Measurements from ENCODE around the gene TPRA1. TPM values are rescaled to one million over a fixed set of nuclear protein-coding genes. Genes with fewer than 3 reads are reported as not detected.

TPRA1 gene
- total and polyA plus RNA-seq, 9 of the 15 experiments (the other 6 are each of a cell fraction or from before 2014, with no cell fraction given), result 0.66 to 21.5 (median 11.1) TPM

DNA sequence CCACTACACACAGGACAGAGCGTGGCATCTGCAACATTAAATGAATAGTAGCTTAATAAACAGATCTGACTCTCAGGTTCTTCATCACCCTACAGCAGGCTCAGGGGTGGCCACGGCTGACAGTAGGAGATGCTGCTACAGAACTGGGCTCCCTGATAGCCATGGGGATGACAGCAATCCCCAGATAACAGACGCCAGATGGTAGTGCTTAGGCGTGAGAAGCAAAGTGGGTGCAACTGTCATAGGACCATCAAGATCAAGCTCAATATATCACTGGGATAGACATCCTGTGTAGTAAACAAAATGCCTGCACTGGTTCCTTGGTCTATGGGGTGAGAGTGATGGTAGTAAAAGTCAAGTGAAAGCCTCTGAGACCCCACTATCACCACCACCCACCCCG is 2.6 kb upstream of the TPRA1 start:
- Histone ChIP-seq H3K4me3 (no peak overlapping the region), H2AFZ (ENCODE audit: low read depth, low read length) (no peak overlapping the region), H3K27ac (ENCODE audit: extremely low read depth, low read depth, low read length) (no peak overlapping the region), H3K36me3 (ENCODE audit: control insufficient read depth, insufficient read depth, low read length) (no peaks in the 10 kb centered on the region), H3K27me3 (ENCODE audit: control insufficient read depth in 2 of 2, insufficient read depth in 2 of 2, low read length in 2 of 2) (no peaks in the 10 kb centered on the region), H4K20me1 (replicated peaks; ENCODE audit: control insufficient read depth, insufficient read depth, low read length) (no peaks in the 10 kb centered on the region; the same call in 1 of the 2 replicates), H3K4me2 (ENCODE audit: insufficient read depth, low read length) (peak overlapping the region; percentile 46; the same call in 1 of the 2 replicates), H3K9me3 (replicated peaks; ENCODE audit: control insufficient read depth, insufficient read depth, low read depth, low read length) (no peaks in the 10 kb centered on the region), H3K79me2 (ENCODE audit: control insufficient read depth, insufficient read depth, low read length) (peaks cover 29% of the 10 kb centered on the region), H3K9me1 (ENCODE audit: control insufficient read depth, insufficient read depth, low read length) (no peaks in the 10 kb centered on the region), H3K4me1 (replicated peaks in 1 of 2; ENCODE audit: control insufficient read depth in 2 of 2, insufficient read depth in 2 of 2, low read length in 2 of 2) (peaks cover 46 to 56% of the 10 kb centered on the region in 2 experiments; a peak in 4 of 5 replicates), H3K9ac (ENCODE audit: insufficient read depth in 1 of 2, low read depth in 2 of 2, low read length in 2 of 2) (no peak overlapping the region)
- in situ Hi-C loops (cut with MboI), result no loop called here
- CTCF ChIA-PET (ENCODE audit: low intra/inter-chr PET ratio), result no interaction called here
- no TSS peak for BruUV-seq (replicated peaks)
- FAIRE-seq (no peak), DNase-seq (ENCODE audit: extremely low read depth in 1 of 4, low spot score in 3 of 4) (peak; percentile 29 to 50 (median 38)), ATAC-seq (no peak)
- POLR2A ChIA-PET, result no interaction called here
- intact Hi-C loops (cut with micrococcal nuclease), result no loop called here
- WGBS (ENCODE audit: insufficient coverage, low coverage, missing lambda C conversion rate), result 38% methylated on average over 4 of the region's 5 CpGs
- no peak for TF ChIP-seq GATAD2A (IDR thresholded peaks at IDR 0.05)
- TF ChIP-seq, protein P1, sequence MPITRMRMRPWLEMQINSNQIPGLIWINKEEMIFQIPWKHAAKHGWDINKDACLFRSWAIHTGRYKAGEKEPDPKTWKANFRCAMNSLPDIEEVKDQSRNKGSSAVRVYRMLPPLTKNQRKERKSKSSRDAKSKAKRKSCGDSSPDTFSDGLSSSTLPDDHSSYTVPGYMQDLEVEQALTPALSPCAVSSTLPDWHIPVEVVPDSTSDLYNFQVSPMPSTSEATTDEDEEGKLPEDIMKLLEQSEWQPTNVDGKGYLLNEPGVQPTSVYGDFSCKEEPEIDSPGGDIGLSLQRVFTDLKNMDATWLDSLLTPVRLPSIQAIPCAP (CRISPR knock-in tag; IDR thresholded peaks at IDR 0.05; ENCODE audit: borderline replicate concordance), result no peak
- TF ChIP-seq ZNF23 (CRISPR knock-in tag; IDR thresholded peaks at IDR 0.05), result no peak
- TF ChIP-seq, protein P2, sequence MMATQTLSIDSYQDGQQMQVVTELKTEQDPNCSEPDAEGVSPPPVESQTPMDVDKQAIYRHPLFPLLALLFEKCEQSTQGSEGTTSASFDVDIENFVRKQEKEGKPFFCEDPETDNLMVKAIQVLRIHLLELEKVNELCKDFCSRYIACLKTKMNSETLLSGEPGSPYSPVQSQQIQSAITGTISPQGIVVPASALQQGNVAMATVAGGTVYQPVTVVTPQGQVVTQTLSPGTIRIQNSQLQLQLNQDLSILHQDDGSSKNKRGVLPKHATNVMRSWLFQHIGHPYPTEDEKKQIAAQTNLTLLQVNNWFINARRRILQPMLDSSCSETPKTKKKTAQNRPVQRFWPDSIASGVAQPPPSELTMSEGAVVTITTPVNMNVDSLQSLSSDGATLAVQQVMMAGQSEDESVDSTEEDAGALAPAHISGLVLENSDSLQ (IDR thresholded peaks at IDR 0.05), result peak; percentile 53; the same call in 1 of the 2 replicates
- TF ChIP-seq TCF3 (CRISPR knock-in tag; IDR thresholded peaks at IDR 0.05), result peak; percentile 62
- TF ChIP-seq FOXA1 (IDR thresholded peaks at IDR 0.05; ENCODE audit: borderline replicate concordance), result no peak
- no peak for TF ChIP-seq ETV6 (IDR thresholded peaks at IDR 0.05; ENCODE audit: borderline replicate concordance in 1 of 2, low read depth in 2 of 2, low read length in 1 of 2)
- TF ChIP-seq ETV6 (CRISPR knock-in tag; IDR thresholded peaks at IDR 0.05; ENCODE audit: borderline replicate concordance), result no peak
- TF ChIP-seq NR4A1 (CRISPR knock-in tag; IDR thresholded peaks at IDR 0.05), result no peak
- TF ChIP-seq NR4A1 (tag; IDR thresholded peaks at IDR 0.05), result no peak
- TF ChIP-seq, protein P3, sequence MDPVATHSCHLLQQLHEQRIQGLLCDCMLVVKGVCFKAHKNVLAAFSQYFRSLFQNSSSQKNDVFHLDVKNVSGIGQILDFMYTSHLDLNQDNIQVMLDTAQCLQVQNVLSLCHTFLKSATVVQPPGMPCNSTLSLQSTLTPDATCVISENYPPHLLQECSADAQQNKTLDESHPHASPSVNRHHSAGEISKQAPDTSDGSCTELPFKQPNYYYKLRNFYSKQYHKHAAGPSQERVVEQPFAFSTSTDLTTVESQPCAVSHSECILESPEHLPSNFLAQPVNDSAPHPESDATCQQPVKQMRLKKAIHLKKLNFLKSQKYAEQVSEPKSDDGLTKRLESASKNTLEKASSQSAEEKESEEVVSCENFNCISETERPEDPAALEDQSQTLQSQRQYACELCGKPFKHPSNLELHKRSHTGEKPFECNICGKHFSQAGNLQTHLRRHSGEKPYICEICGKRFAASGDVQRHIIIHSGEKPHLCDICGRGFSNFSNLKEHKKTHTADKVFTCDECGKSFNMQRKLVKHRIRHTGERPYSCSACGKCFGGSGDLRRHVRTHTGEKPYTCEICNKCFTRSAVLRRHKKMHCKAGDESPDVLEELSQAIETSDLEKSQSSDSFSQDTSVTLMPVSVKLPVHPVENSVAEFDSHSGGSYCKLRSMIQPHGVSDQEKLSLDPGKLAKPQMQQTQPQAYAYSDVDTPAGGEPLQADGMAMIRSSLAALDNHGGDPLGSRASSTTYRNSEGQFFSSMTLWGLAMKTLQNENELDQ (CRISPR knock-in tag; IDR thresholded peaks at IDR 0.05; ENCODE audit: borderline replicate concordance), result no peak
- TF ChIP-seq, protein P4, sequence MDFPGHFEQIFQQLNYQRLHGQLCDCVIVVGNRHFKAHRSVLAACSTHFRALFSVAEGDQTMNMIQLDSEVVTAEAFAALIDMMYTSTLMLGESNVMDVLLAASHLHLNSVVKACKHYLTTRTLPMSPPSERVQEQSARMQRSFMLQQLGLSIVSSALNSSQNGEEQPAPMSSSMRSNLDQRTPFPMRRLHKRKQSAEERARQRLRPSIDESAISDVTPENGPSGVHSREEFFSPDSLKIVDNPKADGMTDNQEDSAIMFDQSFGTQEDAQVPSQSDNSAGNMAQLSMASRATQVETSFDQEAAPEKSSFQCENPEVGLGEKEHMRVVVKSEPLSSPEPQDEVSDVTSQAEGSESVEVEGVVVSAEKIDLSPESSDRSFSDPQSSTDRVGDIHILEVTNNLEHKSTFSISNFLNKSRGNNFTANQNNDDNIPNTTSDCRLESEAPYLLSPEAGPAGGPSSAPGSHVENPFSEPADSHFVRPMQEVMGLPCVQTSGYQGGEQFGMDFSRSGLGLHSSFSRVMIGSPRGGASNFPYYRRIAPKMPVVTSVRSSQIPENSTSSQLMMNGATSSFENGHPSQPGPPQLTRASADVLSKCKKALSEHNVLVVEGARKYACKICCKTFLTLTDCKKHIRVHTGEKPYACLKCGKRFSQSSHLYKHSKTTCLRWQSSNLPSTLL (IDR thresholded peaks at IDR 0.05), result no peak
- no peak for TF ChIP-seq EP400 (IDR thresholded peaks at IDR 0.05)
- TF ChIP-seq SIRT6 (IDR thresholded peaks at IDR 0.05; ENCODE audit: low read depth, low read length), result no peak
- TF ChIP-seq SMARCB1 (IDR thresholded peaks at IDR 0.05; ENCODE audit: insufficient read length, low read depth), result no peak
- no peak for TF ChIP-seq CREM (IDR thresholded peaks at IDR 0.05; ENCODE audit: low read depth)
- no peak for TF ChIP-seq HNRNPLL (IDR thresholded peaks at IDR 0.05; ENCODE audit: low read depth, low read length, poor library complexity, severe bottlenecking)
- TF ChIP-seq HNRNPUL1 (IDR thresholded peaks at IDR 0.05; ENCODE audit: low read length), result no peak
- TF ChIP-seq ZC3H4 (CRISPR knock-in tag; IDR thresholded peaks at IDR 0.05; ENCODE audit: borderline replicate concordance), result no peak
